Liver (tissue), 9 donors: ENCODE results near the gene CRLF1. TPM values are rescaled to one million over a fixed set of nuclear protein-coding genes. Genes with fewer than 3 reads are reported as not detected.

ENCODE experiments used
- DNase-seq: peaks from one replicate; pipeline ENCODE4 v3.0.0-alpha.2; 2017; ENCODE audit warnings: low spot score
- H3K27ac ChIP-seq, 2 donors: one replicate each; pipeline ENCODE4 v1.7.0; 2013; ENCODE audit warnings: inconsistent platforms in 2 of 2, low read length in 2 of 2, control low read depth in 1 of 2, low read depth in 1 of 2, mild to moderate bottlenecking in 1 of 2
- H3K27me3 ChIP-seq, 4 donors: one replicate each; pipeline versions ENCODE4 v1.6.1 to v1.7.0; 2013; ENCODE audit warnings: low read length in 3 of 4, inconsistent platforms in 1 of 4, mild to moderate bottlenecking in 1 of 4, moderate library complexity in 1 of 4; ENCODE audit not compliant: control insufficient read depth in 4 of 4, insufficient read depth in 4 of 4
- H3K36me3 ChIP-seq, 4 donors: one replicate each; pipeline versions ENCODE4 v1.6.1 to v1.7.0; 2013; ENCODE audit warnings: low read length in 3 of 4, mild to moderate bottlenecking in 3 of 4, low read depth in 1 of 4, moderate library complexity in 1 of 4; ENCODE audit not compliant: control insufficient read depth in 4 of 4, insufficient read depth in 3 of 4
- H3K4me1 ChIP-seq, 4 donors: one replicate each; pipeline versions ENCODE4 v1.6.1 to v1.7.0; 2013; ENCODE audit warnings: low read length in 3 of 4, mild to moderate bottlenecking in 3 of 4, moderate library complexity in 1 of 4; ENCODE audit not compliant: control insufficient read depth in 4 of 4, insufficient read depth in 4 of 4
- H3K4me3 ChIP-seq, 3 donors: one replicate each; pipeline versions ENCODE4 v1.6.1 to v1.7.0; 2013; ENCODE audit warnings: low read length in 3 of 3, control low read depth in 1 of 3, low read depth in 1 of 3, mild to moderate bottlenecking in 1 of 3
- H3K9ac ChIP-seq, 2 donors: one replicate each; pipeline ENCODE4 v1.7.0; 2013; ENCODE audit warnings: low read length in 2 of 2, mild to moderate bottlenecking in 2 of 2, moderate library complexity in 2 of 2, control low read depth in 1 of 2, low read depth in 1 of 2
- H3K9me3 ChIP-seq, 4 donors: one replicate each; pipeline versions ENCODE4 v1.6.1 to v1.7.0; 2013; ENCODE audit warnings: low read length in 3 of 4; ENCODE audit not compliant: control insufficient read depth in 4 of 4
- EGR1 ChIP-seq, 2 donors: IDR thresholded peaks; 2 replicates each; pipeline ENCODE4 v1.6.1; 2016 to 2018; ENCODE audit warnings: antibody characterized with exemption in 2 of 2, low read depth in 2 of 2
- FOXA1 ChIP-seq: IDR thresholded peaks from 2 replicates; pipeline ENCODE4 v1.6.1; 2016; ENCODE audit warnings: antibody characterized with exemption
- FOXA2 ChIP-seq: IDR thresholded peaks from 2 replicates; pipeline ENCODE4 v1.6.1; 2016; ENCODE audit warnings: antibody characterized with exemption
- HNF4A ChIP-seq, 2 donors: conservative IDR thresholded peaks; 2 replicates each; pipeline ENCODE4 v1.6.1; 2016; ENCODE audit warnings: antibody characterized with exemption in 2 of 2, mild to moderate bottlenecking in 2 of 2
- HNF4G ChIP-seq: IDR thresholded peaks from 2 replicates; pipeline ENCODE4 v1.6.1; 2016; ENCODE audit warnings: antibody characterized with exemption
- NR2F2 ChIP-seq: IDR thresholded peaks from 2 replicates; pipeline ENCODE4 v1.6.1; 2016; ENCODE audit warnings: antibody characterized with exemption
- RAD21 ChIP-seq, 2 donors: IDR thresholded peaks; 2 replicates each; pipeline ENCODE4 v1.6.1; 2016; ENCODE audit warnings: antibody characterized with exemption in 2 of 2, mild to moderate bottlenecking in 2 of 2
- RXRA ChIP-seq, 2 donors: IDR thresholded peaks; 2 replicates each; pipeline ENCODE4 v1.6.1; 2017 to 2018; ENCODE audit warnings: antibody characterized with exemption in 2 of 2, mild to moderate bottlenecking in 1 of 2
- SP1 ChIP-seq: IDR thresholded peaks from 2 replicates; pipeline ENCODE4 v1.6.1; 2018; ENCODE audit warnings: antibody characterized with exemption, mild to moderate bottlenecking
- TAF1 ChIP-seq: conservative IDR thresholded peaks from 2 replicates; pipeline ENCODE4 v1.6.1; 2016; ENCODE audit warnings: antibody characterized with exemption, mild to moderate bottlenecking
- YY1 ChIP-seq: IDR thresholded peaks from 2 replicates; pipeline ENCODE4 v1.6.1; 2016; ENCODE audit warnings: antibody characterized with exemption, mild to moderate bottlenecking
- WGBS: extraction: QIAGEN DNeasy Blood & Tissue Kit; methylation state at CpG from one replicate; pipeline ENCODE4 v1.1.7; 2013; 5-methylcytosine and 5-hydroxymethylcytosine counted together
- polyA plus RNA-seq, 2 donors: library from polyadenylated mRNA; stranded (reverse) in 1 of 2; unstranded in 1 of 2; fragments of 200-250 nt in 1 of 2; fragments of >200 nt in 1 of 2; fragmentation: Nextera tagmentation in 1 of 2; extraction: Ambion mirVana in 1 of 2; gene quantifications; one replicate each; pipeline versions ENCODE4 v1.2.1 to v1.2.3, GENCODE V29; 2013 to 2015
- total RNA-seq, 2 donors: library from RNA; depleted of rRNA; stranded (reverse); fragments of >200 nt; gene quantifications; one replicate each; pipeline ENCODE4 v1.2.3, GENCODE V29; 2014
- TF ChIP-seq, protein P1 (sequence below): fragments of 150-350 bp; IDR thresholded peaks from 2 replicates; pipeline ENCODE4 v1.5.1; 2017; ENCODE audit warnings: improper control_type of control experiment, low read depth, low read length; ENCODE audit not compliant: missing input control
- TF ChIP-seq, protein P2 (sequence below): IDR thresholded peaks from 2 replicates; pipeline ENCODE4 v1.6.1; 2016; ENCODE audit warnings: antibody characterized with exemption
- TF ChIP-seq, protein P3 (sequence below): IDR thresholded peaks from 2 replicates; pipeline ENCODE4 v1.6.1; 2016; ENCODE audit warnings: antibody characterized with exemption, mild to moderate bottlenecking
- donor health status: healthy.
- donor health status: healthy.
- donor health status: healthy.
- donor health status: healthy.
- donor health status: healthy.

The CRLF1 gene
- total and polyA plus RNA-seq, 4 donors, result 0.49 to 1.9 (median 1.6) TPM; not detected in 1

DNA sequence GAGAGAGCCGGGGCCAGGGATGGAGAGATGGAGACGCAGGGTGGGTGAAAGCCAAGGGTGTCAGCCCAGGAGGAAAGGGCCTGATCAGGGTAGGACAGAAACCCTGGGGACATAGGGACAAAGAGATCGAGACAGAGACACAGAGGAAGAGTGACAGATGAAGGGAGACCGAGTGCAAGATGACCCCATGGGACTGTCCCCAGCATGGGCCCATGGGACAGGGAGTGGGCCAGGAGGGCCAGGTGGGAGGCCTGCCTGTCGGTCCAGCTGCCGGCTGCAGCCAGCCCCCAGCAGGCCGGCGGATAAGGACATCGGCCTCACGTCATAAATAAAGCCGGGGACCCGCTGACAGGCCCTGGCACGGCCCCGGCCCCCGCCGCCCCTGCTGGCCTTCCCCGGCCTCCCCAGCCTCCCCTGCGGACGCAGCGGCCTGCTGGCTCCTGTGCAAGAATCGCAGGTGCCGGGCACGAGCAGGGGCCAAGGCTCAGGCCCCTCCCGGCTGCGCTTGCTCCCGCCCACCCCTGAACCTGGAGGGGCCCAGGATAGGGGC is 11.7 kb downstream of the CRLF1 start (continued):
- TF ChIP-seq, protein P1, sequence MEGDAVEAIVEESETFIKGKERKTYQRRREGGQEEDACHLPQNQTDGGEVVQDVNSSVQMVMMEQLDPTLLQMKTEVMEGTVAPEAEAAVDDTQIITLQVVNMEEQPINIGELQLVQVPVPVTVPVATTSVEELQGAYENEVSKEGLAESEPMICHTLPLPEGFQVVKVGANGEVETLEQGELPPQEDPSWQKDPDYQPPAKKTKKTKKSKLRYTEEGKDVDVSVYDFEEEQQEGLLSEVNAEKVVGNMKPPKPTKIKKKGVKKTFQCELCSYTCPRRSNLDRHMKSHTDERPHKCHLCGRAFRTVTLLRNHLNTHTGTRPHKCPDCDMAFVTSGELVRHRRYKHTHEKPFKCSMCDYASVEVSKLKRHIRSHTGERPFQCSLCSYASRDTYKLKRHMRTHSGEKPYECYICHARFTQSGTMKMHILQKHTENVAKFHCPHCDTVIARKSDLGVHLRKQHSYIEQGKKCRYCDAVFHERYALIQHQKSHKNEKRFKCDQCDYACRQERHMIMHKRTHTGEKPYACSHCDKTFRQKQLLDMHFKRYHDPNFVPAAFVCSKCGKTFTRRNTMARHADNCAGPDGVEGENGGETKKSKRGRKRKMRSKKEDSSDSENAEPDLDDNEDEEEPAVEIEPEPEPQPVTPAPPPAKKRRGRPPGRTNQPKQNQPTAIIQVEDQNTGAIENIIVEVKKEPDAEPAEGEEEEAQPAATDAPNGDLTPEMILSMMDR, result no peak
- no peak for TF ChIP-seq RXRA (IDR thresholded peaks at IDR 0.05)
- no peak for TF ChIP-seq FOXA2
- TF ChIP-seq HNF4G, result no peak
- TF ChIP-seq FOXA1, result no peak
- TF ChIP-seq EGR1 (IDR thresholded peaks at IDR 0.05; ENCODE audit: low read depth in 2 of 2), result no peak
- TF ChIP-seq YY1, result no peak

DNA sequence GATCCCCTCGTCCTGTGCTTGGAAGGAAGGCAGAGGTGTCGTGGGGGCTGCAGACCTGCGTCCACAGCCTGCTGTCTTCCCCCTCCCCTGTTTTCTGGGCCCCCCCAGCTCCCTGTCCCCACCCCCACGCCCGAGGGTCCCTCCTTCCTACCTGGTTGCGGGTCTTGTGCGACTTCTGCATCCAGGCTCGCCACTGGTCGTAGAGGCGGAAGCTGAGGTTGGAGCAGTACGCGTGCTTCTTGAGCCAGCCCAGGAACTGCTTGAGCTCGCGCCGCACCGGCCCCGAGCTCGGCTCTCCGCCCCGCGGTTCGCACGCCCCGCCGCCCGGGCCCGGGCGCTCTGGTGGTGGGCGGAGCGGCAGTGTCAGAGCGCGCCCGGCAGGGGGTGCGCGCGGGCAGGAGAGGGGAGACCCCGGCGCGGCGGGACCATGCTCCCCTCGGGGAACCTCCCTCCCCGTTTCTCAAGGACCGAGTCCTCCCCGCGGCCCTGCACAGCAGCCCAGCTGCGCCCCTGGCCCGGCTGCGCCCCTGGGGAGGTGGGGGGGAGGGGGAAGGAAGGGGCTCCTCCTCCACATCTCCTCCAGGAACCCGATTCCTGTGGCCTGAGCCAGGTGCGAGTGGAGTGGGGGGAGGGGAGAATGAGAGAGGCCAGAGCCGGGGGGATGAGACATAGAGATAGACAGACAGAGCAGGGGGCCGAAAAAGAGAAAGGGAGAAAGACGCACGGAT is 12.3 kb downstream of the CRLF1 start:
- 1% methylated on average over 54 of the region's 54 CpGs for WGBS
- H3K27me3 ChIP-seq, result peaks cover 0 to 5% (median under 1%) of the 10 kb centered on the region in 4 donors
- no peak overlapping the region for H3K9ac ChIP-seq
- peaks cover 0 to 3% (median 1%) of the 10 kb centered on the region in 4 donors for H3K36me3 ChIP-seq
- peaks cover 11 to 19% (median 14%) of the 10 kb centered on the region in 4 donors for H3K4me1 ChIP-seq
- TF ChIP-seq RAD21 (IDR thresholded peaks at IDR 0.05) (peak; percentile 53 to 71), EGR1 (IDR thresholded peaks at IDR 0.05; ENCODE audit: low read depth in 2 of 2) (no peak), FOXA2 (no peak)
- TF ChIP-seq, protein P1, result peak; percentile 80
- DNase-seq, result peak; percentile 71
- no peaks in the 10 kb centered on the region for H3K9me3 ChIP-seq
- no peak overlapping the region for H3K27ac ChIP-seq
- H3K4me3 ChIP-seq, result peak overlapping the region in 1 of 3 donors; percentile 26

DNA sequence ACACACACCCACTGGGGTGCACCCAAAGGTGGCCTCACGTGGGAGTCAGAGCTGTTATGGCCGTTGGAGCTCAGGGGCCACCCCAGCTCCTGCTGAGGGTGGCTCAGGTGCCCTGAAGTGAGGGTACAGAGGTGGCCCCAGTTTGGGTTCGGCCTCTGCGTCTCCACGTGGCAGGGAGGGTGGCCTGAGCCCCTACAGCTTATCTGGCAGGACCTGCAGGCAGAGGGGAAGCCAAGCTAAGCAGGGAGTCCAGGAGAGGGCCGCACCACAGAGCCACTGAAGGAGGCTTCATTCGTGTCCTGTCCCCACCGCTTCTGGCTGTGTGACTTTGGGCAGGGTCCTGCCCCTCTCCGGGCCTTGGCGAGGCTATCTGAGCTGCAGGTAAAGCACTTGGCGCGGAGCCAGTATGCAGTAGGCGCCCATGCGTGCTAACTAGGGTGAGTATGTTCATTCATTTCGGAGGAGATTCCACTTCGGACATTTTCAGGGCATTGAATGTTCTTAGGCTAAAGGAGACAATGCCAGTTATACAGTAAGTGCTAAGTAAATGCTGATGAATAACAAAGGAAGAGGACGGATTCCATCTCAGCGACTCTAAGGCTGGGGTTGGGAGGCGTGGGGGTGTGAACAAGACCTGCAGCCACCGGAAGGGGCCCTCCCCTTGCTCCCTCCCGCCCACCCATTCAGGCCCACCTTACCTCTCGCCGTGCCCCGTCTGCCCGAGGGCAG is 13.1 kb downstream of the CRLF1 start:
- DNase-seq, result no peak
- WGBS, result 42% methylated on average over 25 of the region's 25 CpGs
- peaks cover 11 to 25% (median 16%) of the 10 kb centered on the region in 4 donors for H3K4me1 ChIP-seq
- peaks cover 0 to 5% (median under 1%) of the 10 kb centered on the region in 4 donors for H3K27me3 ChIP-seq
- H3K36me3 ChIP-seq, result peaks cover 0 to 3% (median 1%) of the 10 kb centered on the region in 4 donors
- no peak overlapping the region for H3K9ac ChIP-seq
- no peak overlapping the region for H3K27ac ChIP-seq
- no peaks in the 10 kb centered on the region for H3K9me3 ChIP-seq
- peak overlapping the region in 1 of 3 donors; percentile 26 for H3K4me3 ChIP-seq
- TF ChIP-seq YY1 (no peak), NR2F2 (no peak), FOXA2 (no peak), SP1 (no peak), FOXA1 (no peak), EGR1 (IDR thresholded peaks at IDR 0.05; ENCODE audit: low read depth in 2 of 2) (no peak), RXRA (IDR thresholded peaks at IDR 0.05) (no peak), HNF4A (conservative IDR thresholded peaks at IDR 0.05) (no peak), RAD21 (IDR thresholded peaks at IDR 0.05) (no peak), TAF1 (no peak)
- TF ChIP-seq, protein P1, result no peak
- TF ChIP-seq, protein P2, sequence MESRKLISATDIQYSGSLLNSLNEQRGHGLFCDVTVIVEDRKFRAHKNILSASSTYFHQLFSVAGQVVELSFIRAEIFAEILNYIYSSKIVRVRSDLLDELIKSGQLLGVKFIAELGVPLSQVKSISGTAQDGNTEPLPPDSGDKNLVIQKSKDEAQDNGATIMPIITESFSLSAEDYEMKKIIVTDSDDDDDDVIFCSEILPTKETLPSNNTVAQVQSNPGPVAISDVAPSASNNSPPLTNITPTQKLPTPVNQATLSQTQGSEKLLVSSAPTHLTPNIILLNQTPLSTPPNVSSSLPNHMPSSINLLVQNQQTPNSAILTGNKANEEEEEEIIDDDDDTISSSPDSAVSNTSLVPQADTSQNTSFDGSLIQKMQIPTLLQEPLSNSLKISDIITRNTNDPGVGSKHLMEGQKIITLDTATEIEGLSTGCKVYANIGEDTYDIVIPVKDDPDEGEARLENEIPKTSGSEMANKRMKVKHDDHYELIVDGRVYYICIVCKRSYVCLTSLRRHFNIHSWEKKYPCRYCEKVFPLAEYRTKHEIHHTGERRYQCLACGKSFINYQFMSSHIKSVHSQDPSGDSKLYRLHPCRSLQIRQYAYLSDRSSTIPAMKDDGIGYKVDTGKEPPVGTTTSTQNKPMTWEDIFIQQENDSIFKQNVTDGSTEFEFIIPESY, result no peak
- TF ChIP-seq, protein P3, sequence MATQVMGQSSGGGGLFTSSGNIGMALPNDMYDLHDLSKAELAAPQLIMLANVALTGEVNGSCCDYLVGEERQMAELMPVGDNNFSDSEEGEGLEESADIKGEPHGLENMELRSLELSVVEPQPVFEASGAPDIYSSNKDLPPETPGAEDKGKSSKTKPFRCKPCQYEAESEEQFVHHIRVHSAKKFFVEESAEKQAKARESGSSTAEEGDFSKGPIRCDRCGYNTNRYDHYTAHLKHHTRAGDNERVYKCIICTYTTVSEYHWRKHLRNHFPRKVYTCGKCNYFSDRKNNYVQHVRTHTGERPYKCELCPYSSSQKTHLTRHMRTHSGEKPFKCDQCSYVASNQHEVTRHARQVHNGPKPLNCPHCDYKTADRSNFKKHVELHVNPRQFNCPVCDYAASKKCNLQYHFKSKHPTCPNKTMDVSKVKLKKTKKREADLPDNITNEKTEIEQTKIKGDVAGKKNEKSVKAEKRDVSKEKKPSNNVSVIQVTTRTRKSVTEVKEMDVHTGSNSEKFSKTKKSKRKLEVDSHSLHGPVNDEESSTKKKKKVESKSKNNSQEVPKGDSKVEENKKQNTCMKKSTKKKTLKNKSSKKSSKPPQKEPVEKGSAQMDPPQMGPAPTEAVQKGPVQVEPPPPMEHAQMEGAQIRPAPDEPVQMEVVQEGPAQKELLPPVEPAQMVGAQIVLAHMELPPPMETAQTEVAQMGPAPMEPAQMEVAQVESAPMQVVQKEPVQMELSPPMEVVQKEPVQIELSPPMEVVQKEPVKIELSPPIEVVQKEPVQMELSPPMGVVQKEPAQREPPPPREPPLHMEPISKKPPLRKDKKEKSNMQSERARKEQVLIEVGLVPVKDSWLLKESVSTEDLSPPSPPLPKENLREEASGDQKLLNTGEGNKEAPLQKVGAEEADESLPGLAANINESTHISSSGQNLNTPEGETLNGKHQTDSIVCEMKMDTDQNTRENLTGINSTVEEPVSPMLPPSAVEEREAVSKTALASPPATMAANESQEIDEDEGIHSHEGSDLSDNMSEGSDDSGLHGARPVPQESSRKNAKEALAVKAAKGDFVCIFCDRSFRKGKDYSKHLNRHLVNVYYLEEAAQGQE, result no peak
